Upper lobe of right lung (tissue), 1 donor: Measurements from ENCODE around the gene NDUFS3. TPM values are rescaled to one million over a fixed set of nuclear protein-coding genes. Genes with fewer than 3 reads are reported as not detected.

ENCODE experiments used
- ATAC-seq: fragments of 200-7000 bp; cut with Tn5 transposase; one replicate; pipeline ENCODE4 v1.9.1; 2020; ENCODE audit warnings: mild to moderate bottlenecking, moderate library complexity
- DNase-seq: peaks from one replicate; pipeline ENCODE4 v3.0.0-alpha.2; 2020
- H3K27ac ChIP-seq: fragments of 200-600 bp; one replicate; pipeline ENCODE4 v1.8.0; 2022
- H3K27me3 ChIP-seq: fragments of 200-600 bp; one replicate; pipeline ENCODE4 v1.8.0; 2022; ENCODE audit warnings: mild to moderate bottlenecking
- H3K36me3 ChIP-seq: fragments of 200-600 bp; one replicate; pipeline ENCODE4 v1.8.0; 2022
- H3K4me1 ChIP-seq: fragments of 200-600 bp; one replicate; pipeline ENCODE4 v1.8.0; 2022
- H3K4me3 ChIP-seq: fragments of 200-600 bp; one replicate; pipeline ENCODE4 v1.8.0; 2022; ENCODE audit warnings: mild to moderate bottlenecking
- H3K9me3 ChIP-seq: fragments of 200-600 bp; one replicate; pipeline ENCODE4 v1.8.0; 2022
- CTCF ChIP-seq: fragments of 200-600 bp; IDR thresholded peaks from one replicate; pipeline ENCODE4 v1.8.0; 2022; ENCODE audit warnings: antibody characterized with exemption
- intact Hi-C: fragments of 100-400 bp; cut with DNase I; formaldehyde crosslinking; loops from one replicate; pipeline ENCODE4 v1.11.0; 2022
- total RNA-seq: library from RNA; stranded (reverse); fragmentation: NEBNext Ultra II Directional; extraction: Animal tissue kit (Norgen Biotek cat#: 25700); gene quantifications from one replicate; pipeline ENCODE4 v1.2.1, GENCODE V29; 2021
- donor health status: DM: no; HTN: yes; CAD: no; lungs with severe emphysema.

The NDUFS3 gene
- total RNA-seq, 1 donor from 2014 or later, result 76.2 TPM

- Histone ChIP-seq H3K27ac (no peak overlapping the region), H3K4me1 (peaks cover 40% of the 10 kb centered on the region), H3K36me3 (peaks cover 13% of the 10 kb centered on the region), H3K4me3 (no peak overlapping the region), H3K9me3 (no peaks in the 10 kb centered on the region), H3K27me3 (no peaks in the 10 kb centered on the region)
- intact Hi-C loops, result no loop called here
- ATAC-seq (no peak), DNase-seq (no peak)
- no peak for TF ChIP-seq CTCF
These were observed 45.2 kb upstream of the NDUFS3 start for GRCh38 chr11:47533690-47534151.

GRCh38 chr11:47534704-47535251 is 44.1 kb upstream of the NDUFS3 start:
- H3K27me3 ChIP-seq, result no peaks in the 10 kb centered on the region
- DNase-seq, result no peak
- ATAC-seq, result no peak
- no peaks in the 10 kb centered on the region for H3K9me3 ChIP-seq
- TF ChIP-seq CTCF, result no peak
- H3K4me3 ChIP-seq, result no peak overlapping the region
- peaks cover 50% of the 10 kb centered on the region for H3K4me1 ChIP-seq
- H3K36me3 ChIP-seq, result peaks cover 13% of the 10 kb centered on the region
- intact Hi-C loops, result no loop called here
- H3K27ac ChIP-seq, result no peak overlapping the region

GRCh38 chr11:47536915-47537314 is 42.0 kb upstream of the NDUFS3 start:
- TF ChIP-seq CTCF, result no peak
- H3K27me3 ChIP-seq, result no peaks in the 10 kb centered on the region
- no peak overlapping the region for H3K4me3 ChIP-seq
- intact Hi-C loops, result no loop called here
- peaks cover 13% of the 10 kb centered on the region for H3K36me3 ChIP-seq
- no peaks in the 10 kb centered on the region for H3K9me3 ChIP-seq
- DNase-seq, result no peak
- ATAC-seq, result no peak
- H3K4me1 ChIP-seq, result peaks cover 58% of the 10 kb centered on the region
- H3K27ac ChIP-seq, result no peak overlapping the region

- TF ChIP-seq CTCF, result no peak
- no peaks in the 10 kb centered on the region for H3K27me3 ChIP-seq
- H3K36me3 ChIP-seq, result peaks cover 13% of the 10 kb centered on the region
- intact Hi-C loops, result no loop called here
- DNase-seq (no peak), ATAC-seq (no peak)
- H3K4me1 ChIP-seq, result peaks cover 58% of the 10 kb centered on the region
- H3K4me3 ChIP-seq, result no peak overlapping the region
- no peaks in the 10 kb centered on the region for H3K9me3 ChIP-seq
- peak overlapping the region; percentile 26 for H3K27ac ChIP-seq
These were observed 39.9 kb upstream of the NDUFS3 start for GRCh38 chr11:47538741-47539565.

- no peak for TF ChIP-seq CTCF
- no peak for DNase-seq
- peak overlapping the region; percentile 26 for H3K27ac ChIP-seq
- no peak overlapping the region for H3K4me3 ChIP-seq
- ATAC-seq, result no peak
- peaks cover 13% of the 10 kb centered on the region for H3K36me3 ChIP-seq
- H3K27me3 ChIP-seq, result no peaks in the 10 kb centered on the region
- no peaks in the 10 kb centered on the region for H3K9me3 ChIP-seq
- H3K4me1 ChIP-seq, result peaks cover 54% of the 10 kb centered on the region
- intact Hi-C loops, result no loop called here
These were observed 39.2 kb upstream of the NDUFS3 start for GRCh38 chr11:47539681-47540039.
